Coronary artery (tissue), 2 donors: ENCODE results near the gene AFP.

Source experiments
- DNase-seq: peaks from one replicate; pipeline ENCODE4 v3.0.0-alpha.2; 2017; ENCODE audit warnings: low spot score
- H3K27ac ChIP-seq, 2 donors: fragments of 200-600 bp; sonication (generic); one replicate each; pipeline ENCODE4 v1.5.1; 2016 to 2019
- H3K4me3 ChIP-seq: fragments of 200-600 bp; sonication (generic); 2 replicates; pipeline ENCODE4 v1.5.1; 2016; ENCODE audit warnings: mild to moderate bottlenecking, moderate library complexity
- TF ChIP-seq, protein P1 (sequence below): fragments of 200-600 bp; sonication (generic); IDR thresholded peaks from one replicate; pipeline ENCODE4 v1.5.1; 2019; ENCODE audit warnings: antibody characterized with exemption

The AFP gene

DNA sequence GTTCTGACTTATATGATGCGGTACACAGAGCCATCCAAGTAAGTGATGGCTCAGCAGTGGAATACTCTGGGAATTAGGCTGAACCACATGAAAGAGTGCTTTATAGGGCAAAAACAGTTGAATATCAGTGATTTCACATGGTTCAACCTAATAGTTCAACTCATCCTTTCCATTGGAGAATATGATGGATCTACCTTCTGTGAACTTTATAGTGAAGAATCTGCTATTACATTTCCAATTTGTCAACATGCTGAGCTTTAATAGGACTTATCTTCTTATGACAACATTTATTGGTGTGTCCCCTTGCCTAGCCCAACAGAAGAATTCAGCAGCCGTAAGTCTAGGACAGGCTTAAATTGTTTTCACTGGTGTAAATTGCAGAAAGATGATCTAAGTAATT lies 15.4 kb upstream of the AFP start:
- Histone ChIP-seq H3K4me3 (no peak overlapping the region), H3K27ac (no peak overlapping the region)
- TF ChIP-seq, protein P1, sequence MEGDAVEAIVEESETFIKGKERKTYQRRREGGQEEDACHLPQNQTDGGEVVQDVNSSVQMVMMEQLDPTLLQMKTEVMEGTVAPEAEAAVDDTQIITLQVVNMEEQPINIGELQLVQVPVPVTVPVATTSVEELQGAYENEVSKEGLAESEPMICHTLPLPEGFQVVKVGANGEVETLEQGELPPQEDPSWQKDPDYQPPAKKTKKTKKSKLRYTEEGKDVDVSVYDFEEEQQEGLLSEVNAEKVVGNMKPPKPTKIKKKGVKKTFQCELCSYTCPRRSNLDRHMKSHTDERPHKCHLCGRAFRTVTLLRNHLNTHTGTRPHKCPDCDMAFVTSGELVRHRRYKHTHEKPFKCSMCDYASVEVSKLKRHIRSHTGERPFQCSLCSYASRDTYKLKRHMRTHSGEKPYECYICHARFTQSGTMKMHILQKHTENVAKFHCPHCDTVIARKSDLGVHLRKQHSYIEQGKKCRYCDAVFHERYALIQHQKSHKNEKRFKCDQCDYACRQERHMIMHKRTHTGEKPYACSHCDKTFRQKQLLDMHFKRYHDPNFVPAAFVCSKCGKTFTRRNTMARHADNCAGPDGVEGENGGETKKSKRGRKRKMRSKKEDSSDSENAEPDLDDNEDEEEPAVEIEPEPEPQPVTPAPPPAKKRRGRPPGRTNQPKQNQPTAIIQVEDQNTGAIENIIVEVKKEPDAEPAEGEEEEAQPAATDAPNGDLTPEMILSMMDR = no peak
- no peak for DNase-seq

DNA sequence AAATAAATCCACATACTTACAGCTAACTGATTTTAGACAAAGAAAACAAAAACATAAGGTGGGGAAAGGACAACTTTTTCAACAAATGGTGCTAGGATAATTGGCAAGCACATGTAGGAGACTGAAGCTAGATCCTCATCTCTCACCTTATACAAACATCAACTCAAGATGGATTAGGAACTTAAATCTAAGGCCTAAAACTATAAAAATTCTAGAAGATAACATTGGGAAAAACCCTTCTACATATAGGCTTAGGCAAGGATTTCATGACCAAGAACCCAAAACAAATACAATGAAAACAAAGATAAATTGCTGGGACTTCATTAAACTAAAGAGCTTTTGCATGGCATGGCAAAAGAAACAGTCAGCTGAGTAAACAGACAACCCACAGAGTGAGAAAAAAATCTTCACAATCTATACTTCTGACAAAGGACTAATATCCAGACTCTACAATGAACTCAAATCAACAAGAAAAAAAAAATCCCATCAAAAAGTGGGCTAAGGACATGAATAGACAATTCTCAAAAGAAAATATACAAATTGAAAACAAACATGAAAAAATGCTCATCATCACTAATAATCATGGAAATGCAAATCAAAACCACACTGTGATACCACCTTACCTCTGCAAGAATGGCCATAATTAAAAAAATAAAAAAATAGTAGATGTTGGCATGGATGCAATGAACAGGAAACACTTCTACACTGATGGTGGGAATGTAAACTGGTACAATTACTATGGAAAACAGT lies 14.1 kb upstream of the AFP start:
- TF ChIP-seq, protein P1 = no peak
- Histone ChIP-seq H3K27ac (no peak overlapping the region), H3K4me3 (no peak overlapping the region)
- DNase-seq = no peak

DNA sequence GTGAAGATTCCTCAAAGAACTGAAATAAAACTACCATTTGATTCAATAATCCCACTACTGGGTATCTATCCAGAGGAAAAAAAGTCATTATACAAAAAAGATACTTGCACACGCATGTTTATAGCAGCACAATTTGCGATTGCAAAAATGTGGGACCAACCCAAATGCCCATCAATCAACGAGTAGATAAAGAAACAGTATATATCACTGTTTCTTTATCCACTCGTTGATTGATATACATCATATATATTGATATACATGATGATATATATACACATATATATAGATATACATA lies 13.6 kb upstream of the AFP start:
- Histone ChIP-seq H3K27ac (no peak overlapping the region), H3K4me3 (no peak overlapping the region)
- TF ChIP-seq, protein P1 = no peak
- no peak for DNase-seq

DNA sequence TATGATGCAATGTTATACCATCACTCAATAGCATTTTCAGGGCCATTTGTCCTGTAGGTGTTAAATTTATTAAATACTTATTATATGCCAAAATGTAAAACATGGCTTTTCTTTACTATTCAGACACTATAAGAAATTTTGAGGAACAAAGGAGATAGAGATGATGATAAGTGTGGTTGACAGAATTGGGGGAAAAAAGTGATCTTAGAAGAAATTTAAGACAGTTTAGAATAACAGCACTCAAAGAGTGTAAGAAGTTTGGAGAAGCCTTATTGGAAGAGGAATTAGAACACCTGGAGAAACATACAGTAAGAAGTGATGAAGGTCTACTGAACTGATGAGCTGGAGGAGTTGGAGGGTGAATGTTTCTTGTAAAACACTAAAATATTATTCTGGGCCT lies 12.8 kb upstream of the AFP start:
- no peak for DNase-seq
- Histone ChIP-seq H3K27ac (no peak overlapping the region), H3K4me3 (no peak overlapping the region)
- TF ChIP-seq, protein P1 = no peak

DNA sequence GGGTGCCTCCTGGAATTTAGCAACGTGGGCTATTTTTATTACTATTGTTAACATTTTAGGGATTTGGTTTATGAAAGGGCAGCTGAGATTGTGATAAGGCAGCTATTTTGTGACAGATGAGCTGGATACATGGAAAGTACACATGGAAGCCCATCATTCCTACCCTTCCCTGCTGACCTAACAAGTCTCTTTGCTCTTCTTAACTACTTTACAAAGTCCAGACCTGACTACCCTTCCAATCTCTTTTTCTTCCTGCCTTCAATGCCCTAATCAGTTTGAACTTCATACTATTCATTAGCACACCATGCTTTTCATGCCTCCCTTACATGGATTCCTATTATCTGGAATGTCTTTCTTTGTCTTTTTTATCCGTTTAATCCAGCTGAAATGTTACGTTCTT lies 9.4 kb upstream of the AFP start:
- Histone ChIP-seq H3K4me3 (no peak overlapping the region), H3K27ac (no peak overlapping the region)
- TF ChIP-seq, protein P1 = no peak
- no peak for DNase-seq

DNA sequence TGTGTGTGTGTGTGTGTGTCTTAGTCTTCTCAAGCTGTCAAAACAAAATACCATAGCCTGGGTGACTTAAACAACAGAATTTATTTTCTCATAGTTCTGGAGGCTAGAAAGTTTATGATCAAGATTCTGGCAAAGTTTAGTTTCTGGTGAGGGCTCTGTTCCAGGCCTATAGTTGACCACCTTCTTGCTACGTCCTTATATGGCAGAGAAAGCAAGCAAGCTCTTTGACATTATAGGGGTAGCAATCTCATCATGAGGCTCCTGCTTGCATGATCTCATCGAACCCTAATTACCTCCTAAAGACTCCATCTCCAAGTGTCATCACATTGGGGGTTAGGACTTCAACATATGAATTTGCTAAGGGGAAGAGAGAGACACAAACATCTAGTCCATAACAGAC lies 6.9 kb upstream of the AFP start:
- TF ChIP-seq, protein P1 = no peak
- Histone ChIP-seq H3K4me3 (no peak overlapping the region), H3K27ac (no peak overlapping the region)
- no peak for DNase-seq

DNA sequence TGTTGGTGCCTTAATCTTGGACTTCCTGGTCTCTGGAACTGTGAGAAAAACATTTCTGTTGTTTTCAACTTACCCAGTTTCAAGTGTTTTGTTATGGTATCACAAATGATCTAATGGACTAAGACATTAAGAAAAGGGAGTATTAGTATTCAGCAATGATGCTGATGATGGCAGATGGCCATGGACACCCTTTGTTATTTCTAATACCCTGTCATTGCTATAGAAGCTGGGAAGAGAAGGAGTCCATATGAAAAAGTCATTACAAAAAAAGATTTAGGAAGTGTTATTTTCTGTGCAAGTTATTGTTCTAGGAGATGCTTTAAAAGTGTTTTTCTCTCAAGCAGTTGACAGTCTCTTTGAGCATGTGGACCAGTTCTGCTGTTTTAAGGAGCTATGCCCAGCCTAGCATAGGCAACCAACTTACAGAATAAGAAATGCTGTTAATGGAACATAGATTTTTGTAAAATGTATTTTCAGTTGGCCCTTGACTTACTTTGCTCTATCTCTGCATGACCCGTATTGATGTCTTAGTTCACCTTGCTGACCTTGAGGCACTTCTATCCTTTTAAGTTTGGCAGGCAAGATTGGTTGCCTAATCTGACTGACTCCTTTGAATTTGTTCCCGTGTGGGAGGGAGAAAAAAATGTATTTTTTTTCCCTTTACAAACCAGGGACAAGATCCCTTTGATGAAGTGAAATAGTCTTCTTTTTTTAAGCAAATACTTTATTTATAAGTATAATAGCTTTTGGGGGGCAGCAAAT lies 6.0 kb upstream of the AFP start:
- Histone ChIP-seq H3K4me3 (no peak overlapping the region), H3K27ac (no peak overlapping the region)
- TF ChIP-seq, protein P1 = no peak
- DNase-seq = no peak
